ENCODE data around the gene SLC6A9.

SLC6A9 gene

DNA sequence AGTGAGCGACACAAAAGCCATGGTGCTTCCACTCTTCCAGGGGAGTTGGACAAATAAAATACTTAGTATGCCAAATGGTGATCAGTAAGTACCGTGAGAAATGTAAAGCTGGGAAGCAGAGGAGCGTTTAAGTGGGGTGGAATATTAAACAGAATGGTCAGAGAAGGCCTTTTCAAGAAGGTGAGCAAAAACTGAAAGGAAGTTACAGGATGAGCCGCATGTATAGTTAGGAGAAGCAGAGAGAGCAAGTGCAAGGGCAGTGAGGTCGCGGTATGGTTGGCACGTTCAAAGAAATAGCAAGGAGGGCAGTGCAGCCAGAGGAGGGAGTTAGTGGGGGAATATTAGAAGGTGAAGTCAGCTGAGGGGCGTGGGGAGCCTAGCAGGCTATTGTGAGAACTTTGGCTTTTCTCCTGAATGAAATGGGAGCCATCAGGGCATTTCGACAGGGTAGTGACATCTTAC is 57.2 kb downstream of the SLC6A9 start:
- in situ Hi-C loops (cut with MboI; ENCODE audit: low sequenced_read_pairs), result no loop called here

- in situ Hi-C loops (cut with MboI; ENCODE audit: low sequenced_read_pairs), result no loop called here
These were observed 59.8 kb downstream of the SLC6A9 start for GRCh38 chr1:43971336-43971980.

GRCh38 chr1:43970911-43971310 is 60.4 kb downstream of the SLC6A9 start:
- in situ Hi-C loops (cut with MboI; ENCODE audit: low sequenced_read_pairs), result no loop called here

DNA sequence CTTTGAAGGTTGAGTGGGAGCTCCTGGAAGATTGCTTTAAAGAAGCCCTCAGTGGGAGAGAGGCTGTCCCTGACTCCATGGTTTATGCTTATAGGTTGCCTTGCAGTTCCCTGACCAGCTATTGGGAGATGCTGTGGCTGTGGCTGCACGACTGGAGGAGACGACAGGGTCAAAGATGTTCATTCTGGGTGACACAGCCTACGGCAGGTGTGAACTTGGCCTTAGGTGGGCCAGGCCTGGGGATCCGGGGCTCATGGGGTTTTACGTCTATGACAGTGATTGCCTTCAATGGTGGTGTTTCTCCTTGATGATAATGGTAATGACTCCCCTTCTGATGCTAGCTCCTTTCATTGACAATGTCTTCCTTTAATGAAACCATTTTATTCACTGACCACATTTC is 60.8 kb downstream of the SLC6A9 start:
- in situ Hi-C loops (cut with MboI; ENCODE audit: low sequenced_read_pairs), result no loop called here

DNA sequence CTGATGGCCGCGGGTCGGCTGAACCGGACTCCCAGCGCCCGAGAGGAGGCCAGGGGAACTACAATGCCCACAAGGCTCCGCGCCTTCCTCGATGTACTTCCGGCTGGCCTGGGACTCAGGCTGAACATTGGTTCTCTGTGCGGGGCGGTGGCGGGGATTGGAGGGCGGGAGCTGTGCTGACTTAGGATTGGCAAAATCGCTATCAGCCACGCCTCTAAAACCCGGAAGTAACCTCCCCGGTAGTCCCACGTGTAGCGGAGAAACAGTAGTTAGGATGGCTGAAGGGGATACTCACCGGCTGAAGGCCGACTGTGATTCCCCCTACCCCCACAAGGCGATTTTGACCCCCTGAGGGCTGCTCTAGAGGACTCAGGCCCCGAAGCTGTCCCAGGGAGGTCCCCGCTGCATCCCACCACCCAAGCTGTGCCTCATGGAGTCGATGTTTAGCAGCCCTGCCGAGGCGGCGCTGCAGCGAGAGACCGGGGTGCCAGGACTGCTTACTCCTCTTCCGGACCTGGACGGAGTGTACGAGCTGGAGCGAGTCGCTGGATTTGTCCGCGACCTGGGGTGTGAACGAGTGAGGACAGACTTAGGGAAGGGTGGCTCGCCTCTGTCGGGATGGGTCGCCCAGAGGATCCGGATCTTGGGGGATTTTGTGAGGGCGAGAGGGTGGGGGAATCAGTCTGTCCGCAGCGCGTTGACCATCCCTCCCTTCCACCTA is 61.4 kb downstream of the SLC6A9 start, which contains the start of gene DPH2:
Gene DPH2 (plus strand): TSS at position 265 of the 721 bp plus-strand sequence. CDS start 166 bp downstream, at position 431.
- in situ Hi-C loops (cut with MboI; ENCODE audit: low sequenced_read_pairs), result no loop called here

DNA sequence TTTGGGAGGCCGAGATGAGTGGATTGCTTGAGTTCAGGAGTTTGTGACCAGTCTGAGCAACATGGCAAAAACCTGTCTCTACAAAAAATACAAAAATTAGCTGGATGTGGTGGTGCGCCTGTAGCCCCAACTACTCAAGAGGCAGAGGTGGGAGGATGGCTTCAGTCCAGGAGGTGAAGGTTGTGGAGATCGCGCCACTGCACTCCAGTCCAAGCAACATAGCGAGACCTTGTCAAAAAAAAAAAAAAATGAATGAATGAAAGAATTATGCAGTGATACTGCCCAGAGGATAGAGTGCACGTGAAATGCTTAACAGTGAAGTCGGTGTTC is 61.9 kb downstream of the SLC6A9 start:
- in situ Hi-C loops (cut with MboI; ENCODE audit: low sequenced_read_pairs), result no loop called here

DNA sequence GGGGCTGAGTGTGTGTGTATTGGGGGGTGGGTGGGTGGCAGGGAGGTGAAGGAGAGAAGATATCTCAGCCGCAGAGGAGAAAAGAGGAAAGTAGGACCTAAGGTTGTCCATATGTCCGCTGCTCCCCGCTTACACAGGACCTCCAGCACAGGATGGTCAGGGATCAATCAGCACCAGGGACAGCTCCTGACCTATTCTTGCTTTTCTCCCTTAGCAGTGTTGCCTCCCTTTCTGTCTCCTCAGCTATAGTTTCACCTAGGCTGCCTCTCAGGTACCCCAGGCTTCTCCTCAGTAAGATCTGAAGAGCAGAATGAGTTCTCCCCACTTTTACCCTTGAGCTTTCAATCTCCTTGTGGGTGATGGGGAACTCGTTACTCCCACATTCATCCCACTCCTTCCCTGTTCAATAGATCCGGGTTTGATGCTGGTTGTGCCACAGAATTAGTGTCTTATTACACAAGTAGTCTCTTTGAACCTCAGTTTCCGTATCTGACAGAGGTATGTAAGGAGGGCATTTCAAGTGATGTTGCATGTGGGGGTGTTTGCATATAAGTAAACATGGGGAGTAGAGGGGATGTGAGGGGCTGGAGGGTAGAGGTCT is 62.8 kb downstream of the SLC6A9 start:
- in situ Hi-C loops (cut with MboI; ENCODE audit: low sequenced_read_pairs), result no loop called here

DNA sequence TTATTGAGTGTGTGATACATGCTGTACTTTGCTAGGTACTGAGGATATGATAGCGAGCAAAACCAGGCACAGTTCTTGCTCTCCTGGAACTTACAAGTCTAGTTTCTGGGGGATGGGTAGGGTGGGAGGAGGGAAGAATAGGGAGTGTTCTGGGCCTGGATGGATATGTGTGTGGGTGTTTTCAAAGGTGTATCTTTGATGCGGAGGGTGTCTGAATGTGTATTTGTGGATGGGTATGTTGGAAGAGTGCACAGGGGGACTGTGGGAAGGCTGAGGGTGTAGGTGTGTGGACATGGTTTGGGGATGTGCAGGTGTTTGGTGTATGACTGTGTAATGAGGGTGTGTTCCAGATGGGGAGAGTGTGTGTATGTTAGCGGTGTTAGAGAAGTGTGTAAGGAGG is 65.9 kb downstream of the SLC6A9 start:
- in situ Hi-C loops (cut with MboI; ENCODE audit: low sequenced_read_pairs), result no loop called here

GRCh38 chr1:43963890-43964289 is 67.4 kb downstream of the SLC6A9 start:
- in situ Hi-C loops (cut with MboI; ENCODE audit: low sequenced_read_pairs), result no loop called here

GRCh38 chr1:43963006-43963405 is 68.3 kb downstream of the SLC6A9 start:
- in situ Hi-C loops (cut with MboI; ENCODE audit: low sequenced_read_pairs), result no loop called here

DNA sequence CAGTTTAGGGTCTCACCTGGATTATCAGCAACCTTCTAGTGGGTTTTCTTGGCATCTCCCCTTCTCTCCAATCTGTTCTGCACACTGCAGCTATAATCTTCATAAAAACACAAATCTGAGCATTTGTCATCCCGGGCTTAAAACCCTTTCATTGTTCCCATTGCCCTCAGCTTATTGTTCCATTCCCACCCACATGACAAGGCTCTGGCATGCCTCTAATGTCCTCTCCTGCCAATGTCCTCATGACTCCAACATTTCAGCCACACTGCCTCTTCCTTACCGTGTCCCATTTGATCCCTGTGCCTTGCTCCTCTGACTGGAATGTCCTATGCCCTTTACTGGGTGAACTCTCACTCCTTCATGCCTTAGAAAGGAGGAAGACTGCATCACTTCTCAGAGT is 68.9 kb downstream of the SLC6A9 start:
- in situ Hi-C loops (cut with MboI; ENCODE audit: low sequenced_read_pairs), result no loop called here

GRCh38 chr1:43961692-43962091 is 69.6 kb downstream of the SLC6A9 start:
- in situ Hi-C loops (cut with MboI; ENCODE audit: low sequenced_read_pairs), result no loop called here

GRCh38 chr1:43960798-43961197 is 70.5 kb downstream of the SLC6A9 start:
- in situ Hi-C loops (cut with MboI; ENCODE audit: low sequenced_read_pairs), result no loop called here

DNA sequence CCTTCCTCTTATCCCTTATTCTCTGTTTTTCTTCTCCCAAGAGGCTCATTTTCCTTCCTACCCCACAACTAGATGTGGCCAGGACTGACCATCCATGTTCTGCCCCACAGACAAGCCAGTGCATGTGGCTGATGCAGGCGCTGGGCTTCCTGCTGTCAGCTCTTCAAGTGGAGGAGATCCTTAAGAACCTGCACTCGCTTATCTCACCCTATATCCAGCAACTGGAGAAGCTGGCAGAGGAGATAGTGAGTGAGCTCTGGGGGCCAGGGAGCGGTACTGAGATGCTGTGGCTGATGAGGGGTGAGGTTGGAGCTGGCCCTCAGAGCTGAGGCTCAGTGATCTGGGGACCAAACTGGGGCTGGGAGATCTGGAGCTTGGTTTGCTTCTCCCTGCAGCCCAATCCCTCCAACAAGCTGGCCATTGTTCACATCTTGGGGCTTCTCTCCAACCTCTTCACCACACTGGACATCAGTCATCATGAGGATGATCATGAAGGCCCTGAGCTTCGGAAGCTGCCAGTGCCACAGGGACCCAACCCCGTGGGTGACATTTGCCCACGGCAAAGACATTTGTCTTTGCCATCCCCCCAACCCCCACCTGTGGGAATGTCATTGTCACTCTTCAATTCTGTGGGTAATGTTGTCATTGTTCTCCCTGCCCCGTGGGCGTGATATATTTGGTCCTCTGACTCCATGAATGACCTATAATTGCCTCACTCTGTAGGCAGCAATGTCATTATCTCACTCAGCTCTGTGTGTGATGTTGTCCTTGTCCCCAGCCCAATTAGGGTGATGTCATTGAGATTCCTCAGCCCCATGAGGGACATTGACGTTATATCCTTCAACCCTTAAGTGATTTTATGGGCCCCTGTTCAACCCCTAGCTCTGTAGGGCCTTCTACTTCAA is 72.7 kb downstream of the SLC6A9 start:
- in situ Hi-C loops (cut with MboI; ENCODE audit: low sequenced_read_pairs), result no loop called here

GRCh38 chr1:43957407-43958040 is 73.7 kb downstream of the SLC6A9 start:
- in situ Hi-C loops (cut with MboI; ENCODE audit: low sequenced_read_pairs), result no loop called here

GRCh38 chr1:43956234-43956633 is 75.0 kb downstream of the SLC6A9 start:
- in situ Hi-C loops (cut with MboI; ENCODE audit: low sequenced_read_pairs), result no loop called here

DNA sequence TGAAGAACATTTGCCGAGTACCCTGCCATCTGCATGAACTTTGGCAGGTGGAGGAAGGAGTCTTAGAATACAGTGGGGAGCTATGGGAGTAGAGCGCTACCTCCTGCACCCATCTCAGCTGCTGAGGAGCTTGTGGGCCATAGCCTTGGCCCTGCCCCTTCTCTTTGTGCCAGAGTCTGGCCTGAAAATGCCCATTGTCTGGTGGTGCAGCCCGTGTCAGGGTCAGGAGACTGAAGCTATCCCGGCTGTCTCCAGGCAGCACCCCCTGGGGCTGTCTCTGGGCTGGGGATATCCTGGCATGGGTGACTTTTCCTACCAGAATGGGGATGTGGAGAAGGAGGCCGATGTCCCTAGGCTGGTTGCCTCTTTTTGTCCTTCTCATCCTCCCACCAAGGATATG is 77.2 kb downstream of the SLC6A9 start:
- in situ Hi-C loops (cut with MboI; ENCODE audit: low sequenced_read_pairs), result no loop called here

DNA sequence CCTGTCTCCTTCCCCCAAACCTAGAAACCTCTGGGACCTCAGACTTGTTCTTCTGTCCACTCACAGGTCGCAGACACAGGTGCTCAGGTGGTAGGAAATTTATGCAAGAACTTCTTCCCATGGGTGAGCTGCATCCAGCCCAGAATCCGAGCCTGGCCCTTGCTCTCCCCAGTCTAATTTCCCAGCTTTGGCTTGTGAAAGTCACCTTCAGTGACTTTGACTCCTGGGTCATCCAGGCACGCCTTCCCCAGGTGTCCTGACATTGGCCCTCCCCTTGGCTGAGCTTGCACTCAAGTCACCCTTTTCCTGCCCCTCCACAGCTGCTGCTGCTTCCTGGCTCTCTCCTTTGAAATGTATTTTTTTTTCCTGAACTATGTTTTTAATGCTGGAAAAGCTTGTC is 77.9 kb downstream of the SLC6A9 start:
- in situ Hi-C loops (cut with MboI; ENCODE audit: low sequenced_read_pairs), result no loop called here

DNA sequence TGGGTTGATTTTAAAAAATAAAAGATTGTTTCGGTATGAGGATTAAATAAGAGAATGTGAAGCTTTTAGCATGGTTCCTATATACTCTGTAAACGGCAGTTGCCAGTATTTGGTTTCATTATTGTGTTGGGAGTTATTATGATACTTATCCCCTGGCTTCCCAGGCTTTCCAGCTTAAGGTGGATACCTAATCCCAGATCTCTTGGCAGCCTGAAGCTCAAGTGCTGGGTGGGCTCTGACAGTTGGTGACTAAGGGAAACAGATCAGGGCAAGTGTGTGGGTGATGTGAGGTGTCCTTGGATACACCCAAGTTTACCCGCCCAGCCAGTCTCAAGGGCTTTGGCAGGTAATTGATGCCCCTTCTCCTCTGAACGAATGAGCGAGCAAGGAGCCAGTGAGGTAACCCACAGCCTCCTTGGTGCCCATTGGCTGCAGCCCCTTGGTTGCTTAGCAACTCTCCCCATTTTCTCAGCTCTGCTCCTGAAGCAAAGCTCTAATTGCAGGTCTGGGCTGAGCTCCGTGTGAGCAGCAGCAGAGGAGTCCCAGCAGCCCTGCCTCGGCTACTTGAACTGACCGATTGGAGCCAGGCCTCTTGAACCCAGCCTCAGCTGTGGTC is 78.4 kb downstream of the SLC6A9 start:
- in situ Hi-C loops (cut with MboI; ENCODE audit: low sequenced_read_pairs), result no loop called here
